LNCaP clone FGC (cell line): Measurements from ENCODE around the gene REL.

ENCODE experiments used
- DNase-seq: peaks from one replicate; pipeline ENCODE4 v3.0.0-alpha.2; 2011; ENCODE audit warnings: low read depth
- H3K4me3 ChIP-seq: 2 replicates; pipeline ENCODE4 v1.5.1; 2011; ENCODE audit warnings: mild to moderate bottlenecking, low read depth, low read length, control low read depth
- CTCF ChIP-seq: IDR thresholded peaks from 2 replicates; pipeline ENCODE4 v1.5.1; 2012; ENCODE audit warnings: mild to moderate bottlenecking; ENCODE audit not compliant: control insufficient read depth, insufficient read depth; ENCODE audit errors: extremely low read depth

Gene REL

GRCh38 chr2:60957224-60957623, 75.8 kb downstream of the REL start:
- no peak for TF ChIP-seq CTCF
- H3K4me3 ChIP-seq, result no peak overlapping the region
- DNase-seq, result no peak

GRCh38 chr2:60957643-60958042, 76.3 kb downstream of the REL start:
- no peak overlapping the region for H3K4me3 ChIP-seq
- no peak for TF ChIP-seq CTCF
- DNase-seq, result no peak

- DNase-seq, result no peak
- H3K4me3 ChIP-seq, result no peak overlapping the region
- TF ChIP-seq CTCF, result no peak
These were observed 77.0 kb downstream of the REL start for GRCh38 chr2:60958361-60958760.

GRCh38 chr2:60958800-60959199, 77.4 kb downstream of the REL start:
- no peak for DNase-seq
- no peak for TF ChIP-seq CTCF
- no peak overlapping the region for H3K4me3 ChIP-seq

GRCh38 chr2:60959501-60959900, 78.1 kb downstream of the REL start:
- H3K4me3 ChIP-seq, result no peak overlapping the region
- no peak for TF ChIP-seq CTCF
- no peak for DNase-seq

GRCh38 chr2:60960706-60961105, 79.3 kb downstream of the REL start:
- no peak for TF ChIP-seq CTCF
- DNase-seq, result no peak
- no peak overlapping the region for H3K4me3 ChIP-seq

GRCh38 chr2:60961457-60961856, 80.1 kb downstream of the REL start:
- TF ChIP-seq CTCF, result no peak
- no peak overlapping the region for H3K4me3 ChIP-seq
- DNase-seq, result peak; percentile 21
